GM11168 (cell line): Measurements from ENCODE around the gene FAM117A.
"Not testable (repeated sequence)": the region's sequence is repeated elsewhere in the genome, so short reads cannot be mapped to it uniquely, and the experiment has no call there.

Experiments
- in situ Hi-C: fragments of 300-500 bp; cut with MboI; formaldehyde crosslinking; loops from one replicate; pipeline ENCODE4 v1.12.0; 2022; ENCODE audit warnings: low sequenced_read_pairs; ENCODE audit not compliant: unreplicated experiment

Gene FAM117A

GRCh38 chr17:49741692-49742076, 22.2 kb downstream of the FAM117A start:
- in situ Hi-C loops: no loop called here

GRCh38 chr17:49741009-49741691, 22.8 kb downstream of the FAM117A start:
- in situ Hi-C loops: no loop called here

- in situ Hi-C loops: loop anchor here (5.0 kb wide), 1 partner anchor 48 kb away; the partner anchor contains the start of gene KAT7
Measured at GRCh38 chr17:49739641-49740271, 24.2 kb downstream of the FAM117A start.

- in situ Hi-C loops: loop anchor here (5.0 kb wide), 1 partner anchor 49 kb away; the partner anchor contains the start of gene KAT7
Measured at GRCh38 chr17:49738456-49739163, 25.3 kb downstream of the FAM117A start.

- in situ Hi-C loops: loop anchor here (5.0 kb wide), 1 partner anchor 52 kb away; the partner anchor contains the start of gene KAT7
Measured at GRCh38 chr17:49734515-49735490, 29.1 kb downstream of the FAM117A start.

GRCh38 chr17:49731435-49731831, 32.5 kb downstream of the FAM117A start:
- in situ Hi-C loops: no loop called here

- in situ Hi-C loops: no loop called here
Measured at GRCh38 chr17:49730785-49731434, 33.0 kb downstream of the FAM117A start.

- in situ Hi-C loops: no loop called here
Measured at GRCh38 chr17:49730078-49730784, 33.7 kb downstream of the FAM117A start.

GRCh38 chr17:49729069-49729468, 34.9 kb downstream of the FAM117A start:
- in situ Hi-C loops: no loop called here

- in situ Hi-C loops: no loop called here
Measured at GRCh38 chr17:49728425-49728824, 35.5 kb downstream of the FAM117A start.

GRCh38 chr17:49727380-49727779, 36.6 kb downstream of the FAM117A start:
- in situ Hi-C loops: no loop called here

- in situ Hi-C loops: no loop called here
Measured at GRCh38 chr17:49725452-49726130, 38.3 kb downstream of the FAM117A start.

GRCh38 chr17:49724552-49724951, 39.4 kb downstream of the FAM117A start:
- in situ Hi-C loops: not testable (repeated sequence)

GRCh38 chr17:49723423-49723822, 40.5 kb downstream of the FAM117A start:
- in situ Hi-C loops: no loop called here

- in situ Hi-C loops: no loop called here
Measured at GRCh38 chr17:49722066-49722465, 41.9 kb downstream of the FAM117A start.

- in situ Hi-C loops: no loop called here
Measured at GRCh38 chr17:49717371-49717861, 46.5 kb downstream of the FAM117A start.

- in situ Hi-C loops: no loop called here
Measured at GRCh38 chr17:49716668-49717364, 47.1 kb downstream of the FAM117A start.
